Head of caudate nucleus (tissue), 42 donors: ENCODE measurements around the gene GCA.

Experiments
- DNase-seq, 42 donors: peaks; one replicate each; pipeline versions ENCODE4 v3.0.0 to v3.0.0-alpha.2; 2020 to 2021; ENCODE audit warnings: mixed read lengths in 7 of 42
- intact Hi-C: fragments of 100-400 bp; cut with DNase I; formaldehyde crosslinking; loops from one replicate; pipeline ENCODE4 v1.15.0; 2022

The GCA gene

GRCh38 chr2:162324953-162325352 is 19.0 kb upstream of the GCA start:
- DNase-seq, result no peak
- intact Hi-C loops, result no loop called here

GRCh38 chr2:162327134-162327769 is 16.7 kb upstream of the GCA start:
- DNase-seq, result no peak
- intact Hi-C loops, result no loop called here

GRCh38 chr2:162327806-162328205 is 16.1 kb upstream of the GCA start:
- DNase-seq, result no peak
- intact Hi-C loops, result no loop called here

DNA sequence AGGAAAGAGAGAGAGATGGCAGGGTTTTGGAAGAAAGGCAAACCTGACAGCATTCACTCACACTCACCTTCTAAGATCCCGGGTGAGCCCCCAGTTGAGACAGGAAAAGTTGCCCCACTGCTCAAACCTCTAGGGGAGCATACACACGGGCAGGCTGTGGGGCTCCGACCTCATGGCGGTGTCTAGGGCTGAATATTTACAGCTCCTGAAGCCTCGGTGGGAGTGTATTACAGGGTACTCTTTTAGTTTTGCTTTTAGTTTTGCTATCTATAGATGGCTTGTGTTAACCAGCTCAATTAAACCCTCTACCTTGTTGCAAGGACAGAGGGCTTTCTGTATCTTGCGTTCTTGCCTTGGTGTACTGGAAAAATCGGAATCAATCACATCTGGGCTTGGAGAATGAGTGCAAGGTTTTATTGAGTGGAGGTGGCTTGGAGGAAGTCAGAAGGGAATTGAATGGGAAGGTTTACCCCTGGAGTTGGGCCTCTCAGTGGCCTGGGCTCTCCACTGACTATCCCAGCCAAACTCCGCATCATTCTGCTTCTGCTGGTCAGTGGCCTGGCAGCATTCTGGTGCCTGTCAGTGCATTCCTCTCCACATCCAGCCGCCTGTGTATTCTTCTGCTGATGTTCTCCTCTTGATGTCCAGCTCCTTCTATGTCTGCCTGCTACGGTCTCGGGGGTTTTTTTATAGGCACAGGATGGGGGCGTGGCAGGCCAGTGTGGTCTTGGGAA is 15.3 kb upstream of the GCA start:
- no peak for DNase-seq
- intact Hi-C loops, result no loop called here

- intact Hi-C loops, result no loop called here
- no peak for DNase-seq
These were observed 13.1 kb upstream of the GCA start for GRCh38 chr2:162330881-162331280.

DNA sequence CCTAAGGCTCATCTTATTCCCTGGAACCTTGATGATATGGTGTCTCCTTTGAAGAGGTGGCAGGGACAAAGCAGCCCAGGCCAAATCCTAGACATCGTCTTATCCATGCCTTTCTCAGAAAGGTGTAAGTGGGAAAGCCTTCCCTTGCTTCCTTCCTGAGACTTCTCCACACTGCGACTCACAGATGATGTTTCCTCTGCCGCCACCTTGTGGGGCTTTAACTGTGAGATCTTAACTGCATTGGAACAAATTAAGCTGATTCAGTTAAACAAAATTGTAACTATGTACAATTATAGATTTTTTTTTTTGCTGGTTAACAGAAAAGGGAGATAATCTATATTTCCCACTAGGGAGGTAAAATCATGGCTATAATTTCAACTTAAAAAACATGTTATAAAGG is 10.0 kb upstream of the GCA start:
- DNase-seq, result peak in 30 of 42 donors; percentile 12 to 75 (median 40)
- intact Hi-C loops, result no loop called here

- DNase-seq, result no peak
- intact Hi-C loops, result no loop called here
These were observed 6.1 kb upstream of the GCA start for GRCh38 chr2:162337868-162338267.

DNA sequence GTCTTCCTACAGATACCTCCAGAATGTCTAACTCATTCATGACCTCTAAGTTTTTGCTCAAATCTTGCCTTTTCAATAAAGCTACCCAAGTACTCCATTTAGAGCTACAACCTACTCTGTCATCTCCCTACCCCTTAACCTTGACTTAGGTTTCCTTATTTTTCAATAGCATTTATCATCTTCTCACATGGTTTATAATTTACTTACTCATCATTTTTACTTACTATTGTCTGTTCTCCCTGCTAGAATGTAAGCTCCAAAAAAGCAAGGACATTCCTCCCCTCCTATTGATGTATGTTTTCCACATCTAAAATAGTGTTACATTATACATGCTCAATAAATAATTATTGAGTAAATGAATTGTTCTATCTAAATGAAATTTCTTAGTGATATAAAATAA is 3.1 kb upstream of the GCA start:
- DNase-seq, result no peak
- intact Hi-C loops, result no loop called here

- intact Hi-C loops, result no loop called here
- no peak for DNase-seq
These were observed 1.6 kb upstream of the GCA start for GRCh38 chr2:162342321-162342720.

- intact Hi-C loops, result no loop called here
- no peak for DNase-seq
These were observed 1.1 kb upstream of the GCA start for GRCh38 chr2:162342841-162343240.

GRCh38 chr2:162343492-162343823 is 474 bp upstream of the GCA start:
- intact Hi-C loops, result no loop called here
- no peak for DNase-seq

DNA sequence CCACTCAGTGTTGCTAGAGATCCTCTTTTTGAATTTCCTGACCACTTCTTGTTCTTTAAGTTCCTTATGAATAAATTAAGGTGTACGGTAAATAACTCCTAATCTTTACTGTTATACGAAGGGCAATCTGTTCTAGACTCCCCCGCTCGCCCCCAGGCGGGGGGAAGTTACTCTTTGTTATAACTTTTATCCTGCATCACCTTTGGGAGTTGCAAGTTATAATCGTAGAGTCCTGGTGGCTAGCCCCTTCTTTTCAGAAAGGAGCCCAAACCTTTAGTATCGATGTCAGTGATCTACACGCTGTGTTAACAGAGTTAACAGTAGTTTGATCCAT is 652 bp downstream of the GCA start:
- peak in 8 of 42 donors; percentile 2 to 34 (median 16) for DNase-seq
- intact Hi-C loops, result no loop called here

- no peak for DNase-seq
- intact Hi-C loops, result no loop called here
These were observed 21.5 kb downstream of the GCA start for GRCh38 chr2:162365392-162365791.

DNA sequence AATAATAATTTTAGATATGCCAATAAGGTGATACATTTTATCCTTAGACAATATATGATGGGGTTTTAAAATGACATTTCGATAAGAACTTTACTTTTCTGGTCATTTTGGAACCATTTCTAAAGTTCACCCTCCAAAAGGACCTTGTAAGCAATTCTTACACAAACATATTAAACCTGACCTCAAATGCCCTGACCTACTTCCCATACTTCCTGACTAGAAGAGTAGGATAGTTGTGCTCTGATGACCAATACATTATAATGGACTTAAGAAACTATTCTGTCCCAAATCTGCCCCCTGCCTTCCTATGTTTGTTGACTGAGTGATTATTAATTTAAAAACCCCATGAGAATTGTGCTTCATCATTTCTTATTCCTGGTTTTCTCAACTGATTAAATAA is 24.6 kb downstream of the GCA start:
- no peak for DNase-seq
- intact Hi-C loops, result no loop called here

DNA sequence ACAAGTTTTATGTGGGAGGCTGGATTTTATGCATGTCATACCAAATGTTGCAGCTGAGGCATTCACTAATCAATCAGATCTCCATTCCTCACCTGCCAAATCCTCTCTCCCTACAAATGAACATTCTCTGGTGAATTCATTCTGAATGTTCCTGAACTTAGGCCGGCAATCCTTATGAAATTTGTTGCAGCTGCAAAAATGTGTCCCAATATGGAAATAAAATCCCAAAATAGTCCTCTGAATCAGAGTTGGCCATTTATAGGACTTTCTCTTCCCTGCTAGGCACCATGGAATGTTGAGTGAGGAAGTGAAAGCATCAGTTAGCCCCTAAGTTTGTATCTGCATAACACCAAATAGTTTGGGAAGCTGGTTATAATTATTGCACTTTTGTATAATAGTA is 25.6 kb downstream of the GCA start:
- no peak for DNase-seq
- intact Hi-C loops, result no loop called here

DNA sequence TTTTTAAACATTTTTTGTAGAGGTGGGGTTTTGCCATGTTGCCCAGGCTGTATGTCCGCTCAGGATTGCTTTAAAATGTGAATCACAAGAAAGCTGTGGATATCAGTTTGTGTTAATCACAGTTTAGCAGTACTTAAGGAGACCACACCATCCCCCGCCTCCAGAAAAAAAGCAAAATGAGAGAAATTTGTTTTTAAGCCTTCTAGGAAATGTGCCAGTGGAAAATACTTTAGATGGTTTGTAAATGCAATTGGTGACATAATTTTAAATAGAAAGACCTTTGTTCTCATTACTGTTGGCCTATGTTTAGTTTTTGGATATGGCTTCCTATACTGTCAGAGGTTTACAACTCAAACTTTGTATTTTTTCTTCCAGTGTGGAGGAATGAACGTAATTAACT is 27.0 kb downstream of the GCA start:
- intact Hi-C loops, result no loop called here
- DNase-seq, result no peak

GRCh38 chr2:162372818-162373217 is 28.9 kb downstream of the GCA start:
- intact Hi-C loops, result no loop called here
- no peak for DNase-seq

GRCh38 chr2:162379719-162380580 is 36.0 kb downstream of the GCA start:
- intact Hi-C loops, result no loop called here
- no peak for DNase-seq

- intact Hi-C loops, result no loop called here
- DNase-seq, result no peak
These were observed 37.9 kb downstream of the GCA start for GRCh38 chr2:162381851-162382250.

DNA sequence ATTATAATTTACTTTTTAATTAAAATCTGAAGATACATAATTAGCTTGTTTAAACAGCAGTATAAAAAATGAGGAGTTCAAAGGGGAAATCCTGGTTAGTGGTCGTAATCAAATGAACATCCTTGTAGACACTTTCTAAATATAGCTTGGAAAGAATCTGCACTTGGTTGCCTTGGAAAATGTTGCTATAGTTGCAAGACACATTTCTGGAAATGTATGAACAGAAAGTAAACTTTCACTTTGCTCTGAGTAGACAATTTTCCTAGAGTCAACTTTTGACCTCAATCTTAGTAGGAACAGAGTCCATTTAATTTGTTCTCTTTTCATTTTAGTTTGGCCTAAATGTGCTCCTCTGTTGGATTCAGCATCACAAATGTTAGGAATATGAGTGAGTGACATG is 38.3 kb downstream of the GCA start:
- intact Hi-C loops, result no loop called here
- no peak for DNase-seq

- DNase-seq, result no peak
- intact Hi-C loops, result no loop called here
These were observed 41.6 kb downstream of the GCA start for GRCh38 chr2:162385536-162385935.
